Panc1 (cell line): Measurements from ENCODE around the gene EMP2.

Experiments used
- CTCF ChIP-seq: fragments of 450-650 bp; IDR thresholded peaks from 2 replicates; pipeline ENCODE4 v1.5.1; 2017; ENCODE audit warnings: mild to moderate bottlenecking
- POLR2AphosphoS5 ChIP-seq: IDR thresholded peaks from 2 replicates; pipeline ENCODE4 v1.6.1; 2012; ENCODE audit warnings: mild to moderate bottlenecking, low read depth, low read length, moderate library complexity
- REST ChIP-seq, 2 experiments: IDR thresholded peaks; 2 replicates each; pipeline ENCODE4 v1.6.1; 2011 to 2012; ENCODE audit warnings: low read depth in 2 of 2, control low read depth in 1 of 2, low read length in 1 of 2, mild to moderate bottlenecking in 1 of 2, moderate library complexity in 1 of 2; ENCODE audit not compliant: insufficient read depth in 1 of 2
- SIN3A ChIP-seq: IDR thresholded peaks from 2 replicates; pipeline ENCODE4 v1.6.1; 2012; ENCODE audit warnings: low read depth, mild to moderate bottlenecking, low read length, moderate library complexity, borderline replicate concordance; ENCODE audit not compliant: insufficient read depth
- TCF7L2 ChIP-seq: IDR thresholded peaks from 2 replicates; pipeline ENCODE4 v1.6.1; 2011; ENCODE audit warnings: mild to moderate bottlenecking, low read depth, low read length, inconsistent platforms

- TF ChIP-seq CTCF (no peak), POLR2AphosphoS5 (no peak), REST (IDR thresholded peaks at IDR 0.05; ENCODE audit: insufficient read depth in 1 of 2, low read depth in 2 of 2, low read length in 1 of 2) (no peak), SIN3A (no peak), TCF7L2 (no peak)
These were observed 15.2 kb downstream of the EMP2 start for GRCh38 chr16:10565167-10565566.
